ENCODE measurements around the gene SRP19. TPM values are rescaled to one million over a fixed set of nuclear protein-coding genes. Genes with fewer than 3 reads are reported as not detected.

SRP19 gene
- polyA plus RNA-seq, 3 donors = 18.6 to 87.4 (median 71.9) TPM

GRCh38 chr5:112866739-112867138 lies 5.7 kb downstream of the SRP19 start:
- peaks cover 52 to 79% of the 10 kb centered on the region in 2 donors for H3K36me3 Mint-ChIP-seq
- Histone ChIP-seq H2AFZ (ENCODE audit: insufficient read depth, low read depth, low read length, poor library complexity, severe bottlenecking) (no peak overlapping the region), H3K9me3 (replicated peaks in 1 of 2; ENCODE audit: control insufficient read depth in 1 of 2, insufficient read depth in 1 of 2, low read length in 2 of 2) (no peaks in the 10 kb centered on the region), H3K36me3 (replicated peaks in 1 of 2; ENCODE audit: control insufficient read depth in 1 of 2, insufficient read depth in 2 of 2, low read length in 2 of 2) (peaks cover 57 to 82% of the 10 kb centered on the region in 2 donors), H3K27me3 (ENCODE audit: control insufficient read depth in 2 of 2, insufficient read depth in 2 of 2, low read length in 2 of 2) (no peaks in the 10 kb centered on the region), H3K4me1 (ENCODE audit: control insufficient read depth in 1 of 2, insufficient read depth in 2 of 2, low read length in 2 of 2) (peaks cover 12 to 17% of the 10 kb centered on the region in 2 donors), H4K20me1 (ENCODE audit: insufficient read depth, low read length) (peaks cover 33% of the 10 kb centered on the region), H3K27ac (ENCODE audit: low read depth in 1 of 2, low read length in 2 of 2) (peak overlapping the region in 1 of 2 donors; percentile 61), H3K4me2 (replicated peaks; ENCODE audit: extremely low read depth, low read length, poor library complexity, severe bottlenecking) (no peak overlapping the region), H3K79me2 (ENCODE audit: insufficient read depth, low read length) (peaks cover 43% of the 10 kb centered on the region), H3K4me3 (replicated peaks in 1 of 3; ENCODE audit: low read depth in 2 of 3, low read length in 3 of 3) (no peak overlapping the region), H3K9ac (ENCODE audit: insufficient read depth, low read length, poor library complexity, severe bottlenecking) (no peak overlapping the region)
- H3K27ac Mint-ChIP-seq = peak overlapping the region in 2 of 7 donors; percentile 10 to 63
- peaks cover 35% of the 10 kb centered on the region for H3K4me1 Mint-ChIP-seq
- no peak for DNase-seq
- no peak for TF ChIP-seq CTCF (IDR thresholded peaks at IDR 0.05)
- peaks cover 0 to 1% (median 0%) of the 10 kb centered on the region in 7 donors for H3K9me3 Mint-ChIP-seq
- WGBS (ENCODE audit: insufficient coverage) = no CpG with 5 or more reads among the region's 2 CpGs
- no peak overlapping the region for H3K4me3 Mint-ChIP-seq
- intact Hi-C loops (cut with micrococcal nuclease) = no loop called here
- H3K27me3 Mint-ChIP-seq (ENCODE audit: low read depth in 3 of 3) = no peaks in the 10 kb centered on the region

- H3K27me3 Mint-ChIP-seq (ENCODE audit: low read depth in 3 of 3) = no peaks in the 10 kb centered on the region
- H3K4me3 Mint-ChIP-seq = no peak overlapping the region
- Histone ChIP-seq H3K4me2 (replicated peaks; ENCODE audit: extremely low read depth, low read length, poor library complexity, severe bottlenecking) (no peak overlapping the region), H3K79me2 (ENCODE audit: insufficient read depth, low read length) (peaks cover 36% of the 10 kb centered on the region), H3K27me3 (ENCODE audit: control insufficient read depth in 2 of 2, insufficient read depth in 2 of 2, low read length in 2 of 2) (no peaks in the 10 kb centered on the region), H4K20me1 (ENCODE audit: insufficient read depth, low read length) (peaks cover 27% of the 10 kb centered on the region), H3K27ac (ENCODE audit: low read depth in 1 of 2, low read length in 2 of 2) (peak overlapping the region in 1 of 2 donors; percentile 61), H2AFZ (ENCODE audit: insufficient read depth, low read depth, low read length, poor library complexity, severe bottlenecking) (no peak overlapping the region), H3K36me3 (replicated peaks in 1 of 2; ENCODE audit: control insufficient read depth in 1 of 2, insufficient read depth in 2 of 2, low read length in 2 of 2) (peaks cover 57 to 82% of the 10 kb centered on the region in 2 donors), H3K9me3 (replicated peaks in 1 of 2; ENCODE audit: control insufficient read depth in 1 of 2, insufficient read depth in 1 of 2, low read length in 2 of 2) (no peaks in the 10 kb centered on the region), H3K4me3 (replicated peaks in 1 of 3; ENCODE audit: low read depth in 2 of 3, low read length in 3 of 3) (no peak overlapping the region), H3K9ac (ENCODE audit: insufficient read depth, low read length, poor library complexity, severe bottlenecking) (no peak overlapping the region), H3K4me1 (ENCODE audit: control insufficient read depth in 1 of 2, insufficient read depth in 2 of 2, low read length in 2 of 2) (peaks cover 7 to 10% of the 10 kb centered on the region in 2 donors)
- WGBS (ENCODE audit: insufficient coverage) = 83% methylated on average over 1 of the region's 5 CpGs
- H3K27ac Mint-ChIP-seq = peak overlapping the region in 3 of 7 donors; percentile 10 to 63 (median 31)
- H3K36me3 Mint-ChIP-seq = peaks cover 51 to 79% of the 10 kb centered on the region in 2 donors
- H3K4me1 Mint-ChIP-seq = peaks cover 34% of the 10 kb centered on the region
- no peak for TF ChIP-seq CTCF (IDR thresholded peaks at IDR 0.05)
- DNase-seq = no peak
- intact Hi-C loops (cut with micrococcal nuclease) = no loop called here
- peaks cover 0 to 1% (median 0%) of the 10 kb centered on the region in 7 donors for H3K9me3 Mint-ChIP-seq
These were observed 6.3 kb downstream of the SRP19 start for GRCh38 chr5:112867411-112867810.

Data from CD14-positive monocyte (primary cell).